HepG2 (cell line): ENCODE results near the gene HLF. TPM values are rescaled to one million over a fixed set of nuclear protein-coding genes. Genes with fewer than 3 reads are reported as not detected.
A peak's percentile ranks its signal among the peaks of the same experiment; 100 is the strongest.

ENCODE experiments used
- ARID3A ChIP-seq: IDR thresholded peaks from 2 replicates; pipeline ENCODE4 v1.6.1; 2012; ENCODE audit warnings: low read depth, low read length, improper control_type of control experiment
- FOXO4 ChIP-seq: sonication (generic); formaldehyde crosslinking; conservative IDR thresholded peaks from 2 replicates; pipeline ENCODE4 v1.8.1; 2023; ENCODE audit warnings: missing genetic modification reagents
- HMGA1 ChIP-seq: sonication (generic); formaldehyde crosslinking; conservative IDR thresholded peaks from 2 replicates; pipeline ENCODE4 v1.4.0; 2020; ENCODE audit warnings: missing genetic modification reagents
- HOXA3 ChIP-seq: sonication (generic); formaldehyde crosslinking; IDR thresholded peaks from 2 replicates; pipeline ENCODE4 v1.5.0; 2020; ENCODE audit warnings: missing genetic modification reagents
- HOXA9 ChIP-seq: sonication (generic); formaldehyde crosslinking; IDR thresholded peaks from 2 replicates; pipeline ENCODE4 v1.8.1; 2022; ENCODE audit warnings: missing genetic modification reagents, mild to moderate bottlenecking, moderate library complexity, borderline replicate concordance
- KLF6 ChIP-seq: IDR thresholded peaks from 2 replicates; pipeline ENCODE4 v1.8.0; 2016; ENCODE audit warnings: missing biosample characterization, missing genetic modification reagents
- LBX2 ChIP-seq: sonication (generic); formaldehyde crosslinking; IDR thresholded peaks from 2 replicates; pipeline ENCODE4 v1.5.0; 2020; ENCODE audit warnings: missing genetic modification reagents, mild to moderate bottlenecking, borderline replicate concordance
- MAF1 ChIP-seq: sonication (generic); formaldehyde crosslinking; IDR thresholded peaks from 2 replicates; pipeline ENCODE4 v1.5.0; 2020; ENCODE audit warnings: missing genetic modification reagents, borderline replicate concordance
- MBD4 ChIP-seq: IDR thresholded peaks from 2 replicates; pipeline ENCODE4 v1.6.1; 2012; ENCODE audit warnings: low read length, inconsistent platforms, borderline replicate concordance
- NCOA5 ChIP-seq: sonication (generic); formaldehyde crosslinking; IDR thresholded peaks from 2 replicates; pipeline ENCODE4 v1.4.0; 2020; ENCODE audit warnings: missing genetic modification reagents
- PHF21A ChIP-seq: sonication (generic); formaldehyde crosslinking; IDR thresholded peaks from 2 replicates; pipeline ENCODE4 v1.5.0; 2020; ENCODE audit warnings: mild to moderate bottlenecking, missing genetic modification reagents
- SAP130 ChIP-seq: IDR thresholded peaks from 2 replicates; pipeline ENCODE4 v1.6.1; 2016; ENCODE audit warnings: low read depth
- TFDP1 ChIP-seq: IDR thresholded peaks from 2 replicates; pipeline ENCODE4 v1.6.1; 2016; ENCODE audit warnings: missing compliant biosample characterization, missing genetic modification reagents, borderline replicate concordance
- U2AF2 ChIP-seq: fragments of 200-400 bp; formaldehyde crosslinking; IDR thresholded peaks from 2 replicates; pipeline ENCODE4 v1.6.1; 2017; ENCODE audit warnings: low read depth, mild to moderate bottlenecking, low read length
- ZBTB26 ChIP-seq: IDR thresholded peaks from 2 replicates; pipeline ENCODE4 v1.6.1; 2016; ENCODE audit warnings: missing compliant biosample characterization, missing genetic modification reagents, borderline replicate concordance
- ZFP62 ChIP-seq: sonication (generic); formaldehyde crosslinking; IDR thresholded peaks from 2 replicates; pipeline ENCODE4 v1.4.0; 2020; ENCODE audit warnings: missing genetic modification reagents
- ZHX1 ChIP-seq: sonication (generic); formaldehyde crosslinking; IDR thresholded peaks from 2 replicates; pipeline ENCODE4 v1.8.1; 2022; ENCODE audit warnings: low read depth, mild to moderate bottlenecking, missing genetic modification reagents
- ZNF382 ChIP-seq: sonication (generic); formaldehyde crosslinking; IDR thresholded peaks from 2 replicates; pipeline ENCODE4 v1.5.0; 2020; ENCODE audit warnings: missing genetic modification reagents, mild to moderate bottlenecking, borderline replicate concordance
- ZNF547 ChIP-seq: sonication (generic); formaldehyde crosslinking; IDR thresholded peaks from 2 replicates; pipeline ENCODE4 v1.5.1; 2020; ENCODE audit warnings: mild to moderate bottlenecking, missing genetic modification reagents
- ZNF549 ChIP-seq: sonication (generic); formaldehyde crosslinking; IDR thresholded peaks from 2 replicates; pipeline ENCODE4 v1.5.0; 2020; ENCODE audit warnings: missing genetic modification reagents
- ZNF562 ChIP-seq: sonication (generic); formaldehyde crosslinking; IDR thresholded peaks from 2 replicates; pipeline ENCODE4 v1.8.0; 2022; ENCODE audit warnings: missing genetic modification reagents, borderline replicate concordance
- polyA plus RNA-seq, 8 experiments: library from polyadenylated mRNA; depleted of rRNA in 3 of 8; stranded (reverse) in 7 of 8; unstranded in 1 of 8; fragments of >200 nt; fragmentation: Illumina TruSeq in 4 of 8; extraction: Trizol in 4 of 8; gene quantifications; 2 replicates each; pipeline versions ENCODE4 v1.2.1 to v1.2.3, GENCODE V29; 2011 to 2016; ENCODE audit warnings: low read depth in 4 of 8, missing spikeins in 1 of 8, mixed read lengths in 1 of 8; ENCODE audit not compliant: insufficient read depth in 1 of 8
- total RNA-seq, 5 experiments: library from RNA; depleted of rRNA; stranded (reverse); fragments of >200 nt; fragmentation: Illumina TruSeq; extraction: Trizol; gene quantifications; 2 replicates each; pipeline ENCODE4 v1.2.3, GENCODE V29; 2016; ENCODE audit warnings: low read depth in 1 of 5

Gene HLF
- total and polyA plus RNA-seq, 2 of the 13 experiments (the other 11 are each of a cell fraction or from before 2014, with no cell fraction given) = 202 to 346 TPM

GRCh38 chr17:55267777-55268648, 3.3 kb downstream of the HLF start (continued):
- TF ChIP-seq LBX2 (CRISPR knock-in tag) = no peak
- TF ChIP-seq ZFP62 (CRISPR knock-in tag) = no peak
- TF ChIP-seq HMGA1 (CRISPR knock-in tag) = no peak
- no peak; the same call in 1 of the 2 replicates for TF ChIP-seq ZNF547 (CRISPR knock-in tag)
- TF ChIP-seq HOXA3 (CRISPR knock-in tag) = no peak
- no peak for TF ChIP-seq MBD4
- no peak for TF ChIP-seq ZHX1 (CRISPR knock-in tag)
- no peak for TF ChIP-seq HOXA9 (CRISPR knock-in tag)
- no peak for TF ChIP-seq ARID3A
- peak; percentile 51 for TF ChIP-seq SAP130 (CRISPR knock-in tag)
- TF ChIP-seq TFDP1 (CRISPR knock-in tag) = no peak
- no peak for TF ChIP-seq U2AF2
- TF ChIP-seq ZNF549 = no peak
- no peak for TF ChIP-seq NCOA5 (CRISPR knock-in tag)
- no peak for TF ChIP-seq ZNF382
- no peak for TF ChIP-seq ZNF562 (CRISPR knock-in tag)
- no peak; the same call in 1 of the 2 replicates for TF ChIP-seq KLF6 (CRISPR knock-in tag)
- TF ChIP-seq MAF1 (CRISPR knock-in tag) = 0 out of 2 replicates have a peak, but pooled peaks have one; percentile 35
- no peak for TF ChIP-seq ZBTB26 (CRISPR knock-in tag)
- TF ChIP-seq PHF21A = no peak
- no peak for TF ChIP-seq FOXO4
